CD4-positive, alpha-beta T cell (primary cell): ENCODE results near the gene SERINC2. TPM values are rescaled to one million over a fixed set of nuclear protein-coding genes. Genes with fewer than 3 reads are reported as not detected.

Source experiments
- ATAC-seq: fragments of 200-7000 bp; cut with Tn5 transposase; one replicate; pipeline ENCODE4 v1.10.0; 2022; ENCODE audit warnings: mild to moderate bottlenecking; ENCODE audit not compliant: poor library complexity
- CTCF ChIA-PET: fragments of 350-600 bp; sonication (Branson Sonifier 250); formaldehyde crosslinking; loops from one replicate; lab custom pipeline; 2021; ENCODE audit warnings: antibody characterized with exemption, inconsistent platforms; lab: Charles Lee
- POLR2A ChIA-PET: fragments of 350-600 bp; sonication (Branson Sonifier 250); formaldehyde crosslinking; loops from one replicate; lab custom pipeline; 2021; ENCODE audit warnings: antibody characterized with exemption, inconsistent platforms; lab: Charles Lee
- DNase-seq, 14 experiments: peaks; one replicate each; pipeline ENCODE4 v3.0.0-alpha.2; 2013 to 2020; ENCODE audit warnings: mixed read lengths in 2 of 14
- H3K27ac ChIP-seq, 2 donors: one replicate each; pipeline versions ENCODE4 v1.5.1 to v1.7.0; 2013; ENCODE audit warnings: low read length in 2 of 2, low read depth in 1 of 2, mild to moderate bottlenecking in 1 of 2
- H3K27me3 ChIP-seq, 2 experiments: 1 replicate in 1 of 2; 2 replicates in 1 of 2; pipeline versions ENCODE4 v1.6.1 to v1.7.0; 2013; ENCODE audit warnings: low read length in 2 of 2, control low read depth in 1 of 2, mild to moderate bottlenecking in 1 of 2, moderate library complexity in 1 of 2; ENCODE audit not compliant: insufficient read depth in 2 of 2, control insufficient read depth in 1 of 2
- H3K36me3 ChIP-seq: one replicate; pipeline ENCODE4 v1.6.1; 2013; ENCODE audit warnings: low read length, control low read depth; ENCODE audit not compliant: insufficient read depth
- H3K4me1 ChIP-seq: one replicate; pipeline ENCODE4 v1.6.1; 2013; ENCODE audit warnings: low read length, control low read depth; ENCODE audit not compliant: insufficient read depth
- H3K4me3 ChIP-seq: one replicate; pipeline ENCODE4 v1.5.1; 2013; ENCODE audit warnings: mild to moderate bottlenecking, low read length, moderate library complexity
- H3K9me3 ChIP-seq, 2 experiments: 1 replicate in 1 of 2; 2 replicates in 1 of 2; pipeline versions ENCODE4 v1.6.1 to v1.7.0; 2013; ENCODE audit warnings: low read length in 2 of 2, mild to moderate bottlenecking in 2 of 2, control low read depth in 1 of 2, moderate library complexity in 1 of 2; ENCODE audit not compliant: control insufficient read depth in 1 of 2, insufficient read depth in 1 of 2
- H3K27ac Mint-ChIP-seq: one replicate; pipeline ENCODE4 v1.8.0; 2020; ENCODE audit warnings: mixed read lengths
- H3K27me3 Mint-ChIP-seq: one replicate; pipeline ENCODE4 v1.8.0; 2021; ENCODE audit warnings: mixed read lengths
- H3K36me3 Mint-ChIP-seq: one replicate; pipeline ENCODE4 v1.8.0; 2021; ENCODE audit warnings: low read depth, mixed read lengths
- H3K4me1 Mint-ChIP-seq: one replicate; pipeline ENCODE4 v1.8.0; 2021; ENCODE audit warnings: low read depth, mixed read lengths
- H3K4me3 Mint-ChIP-seq: one replicate; pipeline ENCODE4 v1.8.0; 2020; ENCODE audit warnings: mild to moderate bottlenecking, mixed read lengths
- H3K9me3 Mint-ChIP-seq: one replicate; pipeline ENCODE4 v1.8.0; 2020; ENCODE audit warnings: mixed read lengths
- intact Hi-C, 2 experiments: fragments of 100-400 bp; cut with DNase I in 1 of 2; cut with micrococcal nuclease in 1 of 2; formaldehyde crosslinking; loops; one replicate each; pipeline versions ENCODE4 v1.15.1 to v1.9.0; 2023 to 2025; cut with DNase I, micrococcal nuclease
- total RNA-seq, 174 experiments: library from RNA in 2 of 174; stranded (reverse) in 2 of 174; gene quantifications; one replicate each; pipeline ENCODE4 v1.2.3 and lab custom pipeline; 2021 to 2026
- TF ChIP-seq, protein P1 (sequence below): fragments of 200-600 bp; IDR thresholded peaks from one replicate; pipeline ENCODE4 v1.8.0; 2022; ENCODE audit warnings: antibody characterized with exemption, mild to moderate bottlenecking

SERINC2 gene
- total RNA-seq, 2 experiments from 2014 or later: 0.11 TPM; not detected in 1

DNA sequence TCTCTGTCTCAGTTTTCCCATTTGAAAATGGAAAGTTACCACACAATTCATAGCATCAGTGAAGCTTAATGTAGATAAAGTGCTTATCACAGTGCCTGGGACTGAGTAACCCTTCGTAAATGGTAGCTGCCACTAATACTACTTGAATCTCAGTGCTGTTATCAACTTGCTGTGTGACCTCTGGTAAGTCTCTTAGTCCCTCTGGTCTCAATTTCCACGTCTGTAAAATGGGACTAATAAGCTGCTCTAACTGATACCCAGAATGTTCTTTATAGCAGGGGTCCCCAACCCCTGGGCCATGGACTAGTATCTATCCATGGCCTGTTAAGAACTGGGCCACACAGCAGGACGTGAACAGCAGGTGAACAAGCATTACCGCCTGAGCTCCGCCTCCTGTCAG lies 7.7 kb downstream of the SERINC2 start:
- TF ChIP-seq, protein P1, sequence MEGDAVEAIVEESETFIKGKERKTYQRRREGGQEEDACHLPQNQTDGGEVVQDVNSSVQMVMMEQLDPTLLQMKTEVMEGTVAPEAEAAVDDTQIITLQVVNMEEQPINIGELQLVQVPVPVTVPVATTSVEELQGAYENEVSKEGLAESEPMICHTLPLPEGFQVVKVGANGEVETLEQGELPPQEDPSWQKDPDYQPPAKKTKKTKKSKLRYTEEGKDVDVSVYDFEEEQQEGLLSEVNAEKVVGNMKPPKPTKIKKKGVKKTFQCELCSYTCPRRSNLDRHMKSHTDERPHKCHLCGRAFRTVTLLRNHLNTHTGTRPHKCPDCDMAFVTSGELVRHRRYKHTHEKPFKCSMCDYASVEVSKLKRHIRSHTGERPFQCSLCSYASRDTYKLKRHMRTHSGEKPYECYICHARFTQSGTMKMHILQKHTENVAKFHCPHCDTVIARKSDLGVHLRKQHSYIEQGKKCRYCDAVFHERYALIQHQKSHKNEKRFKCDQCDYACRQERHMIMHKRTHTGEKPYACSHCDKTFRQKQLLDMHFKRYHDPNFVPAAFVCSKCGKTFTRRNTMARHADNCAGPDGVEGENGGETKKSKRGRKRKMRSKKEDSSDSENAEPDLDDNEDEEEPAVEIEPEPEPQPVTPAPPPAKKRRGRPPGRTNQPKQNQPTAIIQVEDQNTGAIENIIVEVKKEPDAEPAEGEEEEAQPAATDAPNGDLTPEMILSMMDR: no peak
- H3K4me3 ChIP-seq: no peak overlapping the region
- peaks cover 15 to 18% of the 10 kb centered on the region in 2 experiments for H3K27me3 ChIP-seq
- peaks cover 3% of the 10 kb centered on the region for H3K4me1 ChIP-seq
- DNase-seq: no peak
- Mint-ChIP-seq H3K36me3 (no peaks in the 10 kb centered on the region), H3K4me1 (no peaks in the 10 kb centered on the region), H3K9me3 (no peaks in the 10 kb centered on the region), H3K4me3 (no peak overlapping the region), H3K27me3 (peaks cover 54% of the 10 kb centered on the region), H3K27ac (no peak overlapping the region)
- H3K36me3 ChIP-seq: no peaks in the 10 kb centered on the region
- ChIA-PET POLR2A (no interaction called here), CTCF (no interaction called here)
- ATAC-seq: no peak
- intact Hi-C loops: loop anchor here in 1 of 2 experiments (5.0 kb wide), 1 partner anchor 618 kb away; no protein-coding TSS in a partner anchor
- no peaks in the 10 kb centered on the region for H3K9me3 ChIP-seq
- no peak overlapping the region for H3K27ac ChIP-seq

DNA sequence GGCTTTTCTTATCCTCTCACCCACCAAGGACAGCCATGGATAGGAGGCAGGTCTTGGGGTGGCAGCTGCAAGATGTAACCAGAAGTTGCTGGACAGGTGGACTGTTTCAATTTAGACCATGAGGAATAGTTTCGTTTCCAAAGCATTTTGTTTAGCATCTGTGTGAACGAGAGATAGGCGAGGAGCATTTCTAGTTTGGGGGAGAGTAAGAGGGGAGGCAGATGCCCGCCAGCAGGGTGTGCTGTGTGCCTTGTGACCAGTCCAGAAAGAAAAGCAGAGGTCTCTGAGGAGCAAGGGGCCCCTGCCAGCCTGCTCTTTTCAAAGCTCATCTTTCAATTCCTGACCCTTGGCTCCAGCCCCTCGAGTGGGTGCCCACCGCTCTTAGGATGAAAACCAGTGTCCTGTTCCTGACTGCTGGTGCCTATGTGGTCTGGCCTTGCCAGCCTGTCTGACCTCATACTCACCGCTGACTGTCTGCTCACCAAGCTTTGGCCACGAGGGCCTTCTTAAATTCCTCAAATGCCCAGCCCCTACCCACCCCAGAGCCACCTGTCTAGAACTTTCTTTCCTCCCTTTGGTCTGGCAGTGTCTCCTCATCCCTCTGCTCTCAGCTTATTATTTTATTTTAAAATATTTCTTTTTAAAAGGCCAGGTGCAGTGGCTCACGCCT lies 8.5 kb downstream of the SERINC2 start:
- ChIA-PET CTCF (interaction anchor here (1.6 kb wide), 1 partner anchor 27 kb away, joined by 4 read pairs; no protein-coding TSS in a partner anchor), POLR2A (interaction anchor here (0.8 kb wide), 1 partner anchor 27 kb away, joined by 3 read pairs; no protein-coding TSS in a partner anchor)
- Histone ChIP-seq H3K4me3 (no peak overlapping the region), H3K4me1 (peaks cover 3% of the 10 kb centered on the region), H3K27ac (no peak overlapping the region), H3K36me3 (no peaks in the 10 kb centered on the region), H3K9me3 (no peaks in the 10 kb centered on the region), H3K27me3 (peaks cover 7 to 14% of the 10 kb centered on the region in 2 experiments)
- Mint-ChIP-seq H3K9me3 (no peaks in the 10 kb centered on the region), H3K27ac (no peak overlapping the region), H3K36me3 (no peaks in the 10 kb centered on the region), H3K4me1 (no peaks in the 10 kb centered on the region), H3K4me3 (no peak overlapping the region), H3K27me3 (peaks cover 47% of the 10 kb centered on the region)
- intact Hi-C loops: loop anchor here (1.0 to 5.0 kb wide), 7 partner anchors 26 to 620 kb away; no protein-coding TSS in a partner anchor
- DNase-seq: no peak
- ATAC-seq: no peak
- TF ChIP-seq, protein P1: no peak

DNA sequence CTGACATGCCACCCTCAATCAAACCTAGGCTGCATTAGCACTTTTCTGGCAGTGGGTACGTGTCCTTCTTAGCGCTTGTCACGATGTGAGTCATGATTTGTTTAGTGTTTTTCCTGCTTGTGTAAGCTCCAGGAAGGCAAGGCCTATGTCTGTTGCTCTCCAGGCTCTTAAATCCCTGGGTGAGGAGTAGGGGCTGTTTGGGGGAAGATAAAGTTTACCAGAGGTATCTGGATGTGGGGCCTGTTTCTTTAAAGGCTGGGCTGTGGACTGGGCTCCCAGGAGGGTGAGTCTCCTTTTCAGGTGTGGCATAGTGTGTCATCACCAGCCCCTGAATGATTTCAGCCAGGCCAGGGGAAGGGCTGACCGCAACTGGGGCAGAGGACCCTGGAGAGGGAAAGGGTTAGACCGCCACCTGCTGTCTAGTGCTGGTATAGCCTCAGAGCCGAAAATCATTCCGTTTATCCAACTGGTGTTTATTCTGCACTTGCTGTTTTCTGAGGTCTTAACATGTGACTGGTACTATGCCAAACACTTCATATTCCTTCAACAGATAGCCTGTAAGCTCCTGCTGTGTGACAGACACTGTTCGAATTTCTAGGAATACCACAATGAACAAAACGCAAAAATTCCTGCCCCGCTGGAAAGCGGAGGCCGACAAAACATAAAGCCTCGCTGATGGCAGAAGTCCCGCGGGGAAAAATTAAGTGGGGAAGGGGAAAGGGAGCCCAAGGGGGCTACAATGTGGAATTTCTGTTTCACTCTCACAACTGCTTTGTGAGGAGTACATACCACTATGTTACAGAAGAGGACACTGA lies 9.7 kb downstream of the SERINC2 start:
- no peak overlapping the region for H3K4me3 ChIP-seq
- no peak overlapping the region for H3K4me3 Mint-ChIP-seq
- peaks cover 7 to 17% of the 10 kb centered on the region in 2 experiments for H3K27me3 ChIP-seq

More for the DNA sequence above, 9.7 kb downstream of the SERINC2 start:
- H3K27me3 Mint-ChIP-seq: peaks cover 43% of the 10 kb centered on the region
- H3K4me1 ChIP-seq: peaks cover 3% of the 10 kb centered on the region
- DNase-seq (peak; percentile 28 to 77 (median 56)), ATAC-seq (peak; percentile 62)
- H3K9me3 ChIP-seq: no peaks in the 10 kb centered on the region
- H3K27ac Mint-ChIP-seq: no peak overlapping the region
- POLR2A ChIA-PET: interaction anchor here (0.8 kb wide), 1 partner anchor 28 kb away, joined by 3 read pairs; no protein-coding TSS in a partner anchor
- TF ChIP-seq, protein P1: peak; percentile 92
- H3K36me3 Mint-ChIP-seq: no peaks in the 10 kb centered on the region
- no peaks in the 10 kb centered on the region for H3K4me1 Mint-ChIP-seq
- intact Hi-C loops: loop anchor here (1.0 to 5.0 kb wide), 7 partner anchors 27 to 621 kb away; no protein-coding TSS in a partner anchor
- H3K9me3 Mint-ChIP-seq: no peaks in the 10 kb centered on the region
- H3K27ac ChIP-seq: no peak overlapping the region
- CTCF ChIA-PET: interaction anchor here (0.7 to 1.6 kb wide), 2 partner anchors 28 to 161 kb away, joined by 3 to 4 read pairs; no protein-coding TSS in a partner anchor
- no peaks in the 10 kb centered on the region for H3K36me3 ChIP-seq
